ENCODE data around the gene TRAPPC3.
A peak's percentile ranks its signal among the peaks of the same experiment; 100 is the strongest.

The TRAPPC3 gene

DNA sequence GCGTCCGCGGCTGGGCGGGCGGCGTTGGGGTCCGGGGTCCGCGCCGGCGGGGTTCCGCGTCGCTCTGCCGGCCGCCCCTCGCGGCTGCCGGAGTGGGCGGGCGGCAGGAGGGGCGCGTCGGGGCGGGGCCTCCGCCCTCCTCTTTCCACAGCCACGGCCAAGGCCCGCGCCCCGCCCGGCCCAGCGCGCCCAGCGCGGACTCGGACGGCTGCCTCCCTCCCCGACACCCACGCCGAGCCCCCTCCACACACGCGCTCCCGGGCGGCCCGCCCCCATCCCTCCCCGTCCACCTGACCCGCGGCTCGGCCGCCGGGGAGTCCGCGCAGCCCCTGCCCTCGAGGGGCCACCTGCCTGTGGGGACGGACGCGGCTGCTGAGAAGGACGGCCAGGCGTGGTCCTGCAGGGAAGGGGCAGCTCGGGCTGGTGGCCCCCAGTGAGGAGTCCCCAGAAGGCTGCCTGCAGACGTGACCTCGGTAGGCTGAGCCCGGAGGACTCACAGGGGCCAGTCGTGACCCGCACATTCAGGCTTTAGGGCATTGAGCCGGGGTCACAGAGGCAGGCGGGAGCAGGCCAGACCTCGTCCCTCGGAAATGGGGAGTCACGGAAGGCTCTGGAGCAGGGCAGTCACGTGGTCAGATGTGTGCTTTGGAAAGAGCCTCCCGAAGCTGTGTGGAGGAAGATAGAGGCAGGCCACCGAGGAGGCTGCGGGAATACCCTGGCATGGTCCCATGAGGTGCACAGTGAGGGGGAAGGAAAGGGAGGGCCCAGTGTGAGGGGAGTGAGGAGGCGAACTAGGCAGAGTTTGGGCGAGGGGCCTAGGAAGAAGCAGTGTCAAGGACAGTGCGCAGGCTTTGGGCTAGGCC, 23.9 kb downstream of the TRAPPC3 start, which contains the start of gene COL8A2:
COL8A2 (minus strand) TSS at position 94 of the 863 bp plus-strand sequence. CDS start 24,980 bp downstream, outside the sequence.
- DNase-seq (ENCODE audit: low read depth in 2 of 2) = no peak

GRCh38 chr1:36124404-36125128, 24.7 kb downstream of the TRAPPC3 start:
- DNase-seq (ENCODE audit: low read depth in 2 of 2) = no peak

GRCh38 chr1:36123356-36123755, 25.9 kb downstream of the TRAPPC3 start:
- DNase-seq (ENCODE audit: low read depth in 2 of 2) = no peak

- DNase-seq (ENCODE audit: low read depth in 2 of 2) = no peak
Measured at GRCh38 chr1:36122062-36123030, 26.9 kb downstream of the TRAPPC3 start.

- DNase-seq (ENCODE audit: low read depth in 2 of 2) = no peak
Measured at GRCh38 chr1:36119456-36119855, 29.8 kb downstream of the TRAPPC3 start.

GRCh38 chr1:36118447-36119204, 30.7 kb downstream of the TRAPPC3 start:
- no peak for DNase-seq (ENCODE audit: low read depth in 2 of 2)

- no peak for DNase-seq (ENCODE audit: low read depth in 2 of 2)
Measured at GRCh38 chr1:36116901-36117300, 32.4 kb downstream of the TRAPPC3 start.

DNA sequence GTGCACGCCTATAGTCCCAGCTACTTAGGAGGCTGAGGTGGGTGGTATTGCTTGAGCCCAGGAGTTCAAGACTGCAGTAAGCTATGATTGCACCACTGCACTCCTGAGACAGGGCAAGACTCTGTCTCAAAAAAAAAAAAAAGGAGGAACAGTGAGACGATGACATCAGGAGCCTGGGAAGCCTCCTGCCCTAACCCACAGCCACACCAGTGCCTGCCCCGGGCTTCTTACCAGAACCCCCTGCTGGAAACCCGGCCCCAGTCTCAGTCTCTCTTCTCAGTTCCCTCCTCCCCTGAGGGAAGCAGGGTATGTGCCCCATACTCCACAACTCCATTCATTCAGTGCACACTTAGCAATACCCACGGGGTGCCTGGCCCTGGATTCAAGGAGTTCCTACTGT, 33.4 kb downstream of the TRAPPC3 start:
- no peak for DNase-seq (ENCODE audit: low read depth in 2 of 2)

GRCh38 chr1:36115200-36115669, 34.1 kb downstream of the TRAPPC3 start:
- DNase-seq (ENCODE audit: low read depth in 2 of 2) = no peak

DNA sequence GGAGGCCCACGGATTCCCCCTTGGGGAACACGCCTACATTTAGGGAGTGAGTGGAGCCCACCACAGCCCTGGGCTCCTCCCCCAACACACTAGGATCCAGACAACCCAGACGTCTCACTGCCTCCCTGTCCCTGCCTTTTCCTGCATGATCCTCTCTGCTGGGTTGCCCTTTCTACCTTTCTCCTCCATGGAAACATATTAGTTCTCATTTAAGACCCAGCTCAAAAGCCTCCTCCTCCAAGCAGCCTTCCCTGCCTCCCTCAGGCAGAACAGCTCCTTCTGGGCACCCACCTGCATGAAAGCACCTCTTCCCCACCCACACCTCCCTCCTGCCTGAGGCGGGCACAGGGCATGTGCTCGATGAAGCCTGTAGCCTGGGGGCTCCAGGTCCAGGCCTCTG, 34.9 kb downstream of the TRAPPC3 start:
- no peak for DNase-seq (ENCODE audit: low read depth in 2 of 2)

GRCh38 chr1:36112823-36113222, 36.5 kb downstream of the TRAPPC3 start:
- DNase-seq (ENCODE audit: low read depth in 2 of 2) = no peak

GRCh38 chr1:36111151-36111550, 38.1 kb downstream of the TRAPPC3 start:
- DNase-seq (ENCODE audit: low read depth in 2 of 2) = no peak

- peak in 1 of 2 donors; percentile 19 for DNase-seq (ENCODE audit: low read depth in 2 of 2)
Measured at GRCh38 chr1:36109041-36109679, 40.1 kb downstream of the TRAPPC3 start.

GRCh38 chr1:36108314-36108713, 41.0 kb downstream of the TRAPPC3 start:
- DNase-seq (ENCODE audit: low read depth in 2 of 2) = no peak

DNA sequence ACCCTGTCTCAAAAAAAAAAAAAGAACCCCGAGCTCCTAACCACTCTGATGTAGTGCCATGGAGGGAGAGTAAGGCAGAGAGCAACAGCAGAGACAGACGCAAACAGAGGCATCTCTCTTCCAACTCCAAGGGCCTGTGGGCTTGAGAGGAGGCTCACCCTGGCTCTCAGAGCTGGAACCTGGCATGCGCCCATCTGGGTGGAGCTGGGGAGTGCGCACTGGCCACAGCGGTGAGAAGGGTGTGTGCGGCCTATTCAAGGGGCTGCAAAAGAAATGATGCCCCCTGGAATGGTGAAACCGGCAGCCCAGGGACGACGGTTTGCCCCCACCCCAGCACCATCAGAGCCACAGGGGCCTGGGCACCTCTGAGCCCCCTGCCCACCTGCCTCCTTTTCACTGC, 41.9 kb downstream of the TRAPPC3 start:
- no peak for DNase-seq (ENCODE audit: low read depth in 2 of 2)

GRCh38 chr1:36106269-36106668, 43.0 kb downstream of the TRAPPC3 start:
- DNase-seq (ENCODE audit: low read depth in 2 of 2) = no peak

GRCh38 chr1:36101546-36101945, 47.7 kb downstream of the TRAPPC3 start:
- DNase-seq (ENCODE audit: low read depth in 2 of 2) = no peak

GRCh38 chr1:36100376-36100775, 48.9 kb downstream of the TRAPPC3 start:
- no peak for DNase-seq (ENCODE audit: low read depth in 2 of 2)

GRCh38 chr1:36099681-36100341, 49.5 kb downstream of the TRAPPC3 start:
- DNase-seq (ENCODE audit: low read depth in 2 of 2) = peak; percentile 58 to 70
